GM21576 (cell line): ENCODE data around the gene EML4.

Experiments used
- ATAC-seq: cut with Tn5 transposase; IDR thresholded peaks from one replicate; pipeline ENCODE4 v1.9.1; 2021; ENCODE audit warnings: mild to moderate bottlenecking, moderate library complexity; ENCODE audit not compliant: unreplicated experiment

The EML4 gene

DNA sequence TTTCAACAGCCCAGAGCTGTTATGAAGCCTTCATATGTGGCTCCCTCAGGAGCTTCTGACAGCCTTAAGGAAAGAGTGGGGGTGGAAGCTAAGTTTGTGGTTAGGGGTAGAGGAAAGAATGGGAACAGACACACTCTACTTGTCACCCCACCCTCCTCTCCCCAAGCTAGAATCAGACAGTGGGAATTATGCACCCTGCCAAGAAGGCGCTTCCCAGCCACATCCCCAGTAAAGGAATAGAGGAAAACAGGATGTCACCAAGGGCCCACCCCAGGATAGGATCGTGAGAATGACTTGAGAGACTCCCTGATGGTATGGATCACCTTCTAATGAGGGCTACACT lies 32.4 kb upstream of the EML4 start:
- no peak for ATAC-seq

- ATAC-seq, result no peak
Observed at GRCh38 chr2:42137125-42137841, 31.9 kb upstream of the EML4 start.

DNA sequence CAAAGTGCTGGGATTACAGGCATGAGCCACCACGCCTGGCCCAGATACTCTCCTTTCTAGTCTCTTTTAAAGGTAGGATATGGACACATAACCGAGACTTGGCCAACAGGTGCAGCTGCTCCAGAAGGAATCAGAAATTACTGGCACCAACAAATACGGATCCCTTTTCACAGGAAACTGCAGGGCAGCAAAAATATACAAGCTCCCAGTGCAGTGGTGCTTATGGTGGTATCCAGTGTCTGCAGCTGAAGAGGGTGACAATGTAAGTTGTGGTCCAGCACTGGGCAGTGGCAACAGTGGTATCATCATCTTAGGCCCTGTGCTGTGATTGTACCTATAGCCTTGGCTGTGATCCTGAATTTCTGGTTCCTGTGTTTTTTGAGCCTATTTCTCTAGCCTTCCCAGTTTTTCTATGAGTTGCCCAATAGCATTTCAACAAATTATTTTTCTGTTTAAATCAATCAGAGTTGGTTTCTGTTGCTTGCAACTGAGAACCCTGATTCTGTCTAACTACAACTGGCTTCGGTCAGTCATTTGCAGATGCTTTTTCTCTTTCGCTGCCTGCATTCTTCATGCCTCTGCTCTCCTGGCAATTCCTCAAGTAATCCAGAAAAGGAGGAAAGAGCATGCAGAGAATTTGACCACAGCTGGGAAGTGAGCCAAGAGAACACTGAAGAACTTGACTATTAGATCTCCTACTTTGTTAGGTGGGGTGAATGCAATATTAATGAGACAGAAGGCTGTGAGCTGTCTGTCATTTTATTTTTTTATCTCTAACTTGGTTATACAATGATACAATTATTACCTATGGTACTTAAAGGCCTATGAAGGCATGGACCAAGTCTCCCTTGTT lies 30.8 kb upstream of the EML4 start:
- ATAC-seq, result no peak

DNA sequence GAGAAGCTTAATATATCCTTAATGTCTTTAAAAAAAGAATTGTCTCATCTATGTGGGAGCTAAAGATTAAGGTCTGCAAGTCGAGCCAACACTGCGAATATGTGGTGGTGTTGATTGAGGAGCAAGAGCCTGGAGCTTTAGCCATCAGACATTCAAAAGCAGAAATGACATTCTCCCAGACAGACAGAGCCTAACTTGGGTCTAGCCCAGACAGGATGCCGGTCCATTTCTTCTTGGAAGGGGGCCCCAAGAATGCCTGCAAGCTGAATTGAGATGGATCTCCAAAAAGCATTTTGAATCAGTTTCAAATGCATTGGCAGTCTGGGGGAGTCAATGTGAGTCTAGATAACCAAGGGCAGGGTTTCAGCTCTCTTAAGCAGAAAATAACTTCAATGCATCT lies 30.1 kb upstream of the EML4 start:
- no peak for ATAC-seq

- ATAC-seq, result no peak
Observed at GRCh38 chr2:42140496-42140895, 28.7 kb upstream of the EML4 start.

GRCh38 chr2:42141687-42142546 lies 27.2 kb upstream of the EML4 start:
- no peak for ATAC-seq

- ATAC-seq, result no peak
Observed at GRCh38 chr2:42142547-42143184, 26.5 kb upstream of the EML4 start.

GRCh38 chr2:42147641-42148274 lies 21.4 kb upstream of the EML4 start:
- no peak for ATAC-seq

- no peak for ATAC-seq
Observed at GRCh38 chr2:42150159-42150558, 19.0 kb upstream of the EML4 start.

- no peak for ATAC-seq
Observed at GRCh38 chr2:42153944-42154581, 15.1 kb upstream of the EML4 start.

DNA sequence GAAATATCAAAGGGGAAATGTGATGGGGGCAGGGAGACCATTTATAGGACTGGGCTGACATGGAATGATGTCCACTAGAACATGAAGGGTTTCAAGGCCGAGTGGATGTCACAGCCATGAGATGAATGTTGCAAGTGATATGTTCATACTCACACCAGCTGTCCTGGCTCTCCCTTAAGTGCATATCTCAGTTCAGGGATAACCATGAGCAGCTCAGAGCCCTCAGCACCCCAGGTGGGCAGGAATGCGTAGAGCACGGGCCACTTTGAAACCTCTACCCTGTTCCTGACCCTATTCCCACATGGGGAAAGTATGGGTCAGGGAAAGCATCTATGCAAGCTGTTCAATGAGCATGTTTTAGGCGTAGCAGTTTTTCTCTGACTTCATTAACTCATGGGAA lies 12.4 kb upstream of the EML4 start:
- no peak for ATAC-seq

DNA sequence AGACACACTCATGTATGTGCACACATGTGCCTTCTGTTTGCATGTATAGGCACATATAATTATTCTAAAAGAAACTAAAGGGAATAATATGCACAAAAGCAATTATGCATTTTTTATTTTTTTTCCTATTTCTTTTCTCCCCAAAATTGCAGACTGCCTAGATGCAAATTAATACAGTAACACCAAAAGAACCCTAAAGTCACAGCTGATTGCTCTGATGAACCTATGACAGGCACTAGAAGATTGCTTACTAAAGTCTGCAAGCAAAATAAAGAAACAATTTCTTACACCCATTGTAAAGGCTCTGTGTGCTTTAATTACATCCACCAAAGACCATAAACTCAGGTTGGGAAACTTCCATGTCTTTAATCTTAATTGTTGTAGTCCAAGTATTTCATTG lies 7.7 kb upstream of the EML4 start:
- ATAC-seq, result no peak

GRCh38 chr2:42163444-42164045 lies 5.6 kb upstream of the EML4 start:
- no peak for ATAC-seq

- ATAC-seq, result no peak
Observed at GRCh38 chr2:42164046-42164445, 5.1 kb upstream of the EML4 start.

- ATAC-seq, result no peak
Observed at GRCh38 chr2:42164971-42165370, 4.2 kb upstream of the EML4 start.

GRCh38 chr2:42167458-42167857 lies 1.7 kb upstream of the EML4 start:
- no peak for ATAC-seq

DNA sequence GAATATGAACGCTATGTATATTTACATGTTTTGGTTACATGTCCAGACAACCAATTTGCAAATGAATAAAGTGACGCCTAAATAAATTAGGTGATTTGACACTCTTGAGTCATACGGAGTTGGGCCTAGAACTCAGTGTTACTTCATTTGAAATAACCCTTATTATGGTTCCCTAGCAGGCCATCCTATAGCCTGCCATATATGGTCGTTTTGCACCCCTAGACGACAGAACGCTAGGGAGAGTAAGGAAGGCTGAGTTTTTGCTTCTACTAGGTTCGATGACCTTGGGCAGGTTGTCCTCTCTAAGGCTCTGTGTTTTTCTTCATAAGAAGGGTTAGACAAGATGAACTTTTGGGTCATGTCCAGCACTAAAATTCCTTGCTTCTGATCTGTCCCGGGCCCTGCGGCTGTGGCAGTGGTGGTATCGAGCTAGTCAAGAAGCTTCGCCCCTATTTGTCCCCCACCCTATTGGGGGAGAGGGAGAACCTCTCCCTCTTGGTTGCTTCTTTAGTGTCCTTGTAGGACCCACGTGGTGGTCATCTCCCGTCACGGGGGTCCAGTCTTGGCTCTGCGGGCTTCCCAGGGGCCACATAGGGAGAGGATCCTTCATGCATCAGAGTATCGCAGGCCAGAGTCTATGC lies 574 bp upstream of the EML4 start:
- no peak for ATAC-seq

DNA sequence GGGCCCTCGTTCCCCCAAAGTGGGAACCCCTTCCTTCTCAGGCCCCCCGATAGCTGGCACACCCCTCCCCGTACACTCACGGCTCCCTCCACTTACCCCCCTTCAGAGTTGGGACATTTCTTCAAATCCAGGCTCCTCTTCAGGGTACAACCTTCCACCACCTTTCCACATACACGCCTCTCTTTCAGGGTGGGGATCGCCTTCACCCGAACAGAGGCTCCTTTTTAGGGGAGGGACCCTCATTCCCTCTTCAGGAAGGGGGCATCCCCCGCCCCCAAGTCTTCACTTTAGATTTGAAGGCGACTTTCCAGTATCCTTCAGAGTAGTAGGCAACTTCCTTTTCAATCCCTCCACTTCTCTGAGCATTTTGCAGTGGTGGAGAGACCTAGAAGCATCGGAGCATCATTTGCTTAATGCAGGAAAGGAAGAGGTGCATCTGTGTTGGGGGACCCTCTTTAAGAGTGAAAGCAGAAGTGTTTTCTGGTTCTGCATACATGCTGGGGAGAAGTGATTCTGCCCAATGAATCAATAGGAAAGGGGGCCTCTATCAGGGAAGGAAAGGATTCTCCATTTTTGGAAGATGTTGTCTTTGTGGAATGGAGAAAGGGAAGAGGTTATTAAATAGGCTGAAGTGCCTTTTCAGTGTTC lies 845 bp downstream of the EML4 start:
- ATAC-seq, result peak; percentile 33
